GM18517 (cell line): ENCODE measurements around the gene BRAP.
"Not testable (repeated sequence)": the region's sequence is repeated elsewhere in the genome, so short reads cannot be mapped to it uniquely, and the experiment has no call there.

ENCODE experiments used
- ATAC-seq: cut with Tn5 transposase; IDR thresholded peaks from one replicate; pipeline ENCODE4 v1.9.1; 2021; ENCODE audit warnings: mild to moderate bottlenecking, moderate library complexity; ENCODE audit not compliant: unreplicated experiment

The BRAP gene

GRCh38 chr12:111685811-111686573 is at the start of gene BRAP, which contains the start of gene ACAD10:
BRAP (minus strand) TSS chr12:111685956; CDS start chr12:111685792, 164 bp downstream.
ACAD10 (plus strand) TSS chr12:111686053; CDS start chr12:111692710, 6,657 bp downstream.
- peak; percentile 80 for ATAC-seq

- no peak for ATAC-seq
Observed at GRCh38 chr12:111733340-111733915, 47.7 kb upstream of the BRAP start.

GRCh38 chr12:111732786-111733185 is 47.0 kb upstream of the BRAP start:
- ATAC-seq: no peak

- no peak for ATAC-seq
Observed at GRCh38 chr12:111730420-111730819, 44.7 kb upstream of the BRAP start.

DNA sequence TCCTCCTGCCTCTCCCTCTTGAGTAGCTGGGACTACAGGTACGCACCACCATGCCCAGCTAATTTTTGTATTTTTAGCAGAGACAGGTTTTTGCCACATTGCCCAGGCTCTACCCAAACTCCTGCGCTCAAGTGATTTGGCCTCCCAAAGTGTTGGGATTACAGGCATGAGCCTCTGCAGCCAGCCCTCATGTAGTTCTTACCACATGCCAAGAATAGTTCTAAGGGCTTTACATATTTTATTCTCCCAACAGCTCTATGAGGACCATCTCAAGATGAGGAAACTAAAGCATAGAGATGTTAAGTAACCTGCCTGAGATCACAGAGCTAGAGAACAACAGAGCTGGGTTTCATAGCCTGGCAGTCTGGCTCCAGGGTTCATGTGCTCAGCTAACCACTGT is 43.0 kb upstream of the BRAP start:
- no peak for ATAC-seq

DNA sequence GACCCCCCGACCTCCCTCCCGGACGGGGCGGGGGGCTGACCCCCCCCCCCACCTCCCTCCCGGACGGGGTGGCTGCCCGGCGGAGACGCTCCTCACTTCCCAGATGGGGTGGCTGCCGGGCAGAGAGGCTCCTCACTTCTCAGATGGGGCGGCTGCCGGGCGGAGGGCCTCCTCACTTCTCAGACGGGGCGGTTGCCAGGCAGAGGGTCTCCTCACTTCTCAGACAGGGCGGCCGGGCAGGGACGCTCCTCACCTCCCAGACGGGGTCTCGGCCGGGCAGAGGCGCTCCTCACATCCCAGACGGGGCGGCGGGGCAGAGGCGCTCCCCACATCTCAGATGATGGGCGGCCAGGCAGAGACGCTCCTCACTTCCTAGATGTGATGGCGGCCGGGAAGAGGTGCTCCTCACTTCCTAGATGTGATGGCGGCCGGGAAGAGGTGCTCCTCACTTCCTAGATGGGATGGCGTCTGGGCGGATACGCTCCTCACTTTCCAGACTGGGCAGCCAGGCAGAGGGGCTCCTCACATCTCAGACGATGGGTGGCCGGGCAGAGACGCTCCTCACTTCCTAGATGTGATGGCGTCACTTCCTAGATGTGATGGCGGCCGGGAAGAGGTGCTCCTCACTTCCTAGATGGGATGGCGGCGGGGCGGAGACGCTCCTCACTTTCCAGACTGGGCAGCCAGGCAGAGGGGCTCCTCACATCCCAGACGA is 38.0 kb upstream of the BRAP start:
- ATAC-seq: not testable (repeated sequence)

GRCh38 chr12:111720457-111720856 is 34.7 kb upstream of the BRAP start:
- ATAC-seq: no peak

DNA sequence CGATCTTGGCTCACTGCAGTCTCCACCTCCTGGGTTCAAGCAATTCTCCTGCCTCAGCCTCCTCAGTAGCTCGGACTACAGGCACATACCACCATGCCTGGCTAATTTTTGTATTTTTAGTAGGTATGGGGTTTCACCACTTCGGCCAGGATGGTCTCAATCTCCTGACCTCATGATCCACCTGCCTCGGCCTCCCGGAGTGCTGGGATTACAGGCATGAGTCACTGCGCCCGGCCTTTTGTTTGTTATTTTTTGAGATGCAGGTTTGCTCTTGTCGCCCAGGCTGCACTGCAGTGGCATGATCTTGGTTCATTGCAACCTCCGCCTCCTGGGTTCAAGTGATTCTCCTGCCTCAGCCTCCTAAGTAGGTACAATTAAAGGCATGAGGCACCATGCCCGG is 33.6 kb upstream of the BRAP start:
- ATAC-seq: not testable (repeated sequence)

DNA sequence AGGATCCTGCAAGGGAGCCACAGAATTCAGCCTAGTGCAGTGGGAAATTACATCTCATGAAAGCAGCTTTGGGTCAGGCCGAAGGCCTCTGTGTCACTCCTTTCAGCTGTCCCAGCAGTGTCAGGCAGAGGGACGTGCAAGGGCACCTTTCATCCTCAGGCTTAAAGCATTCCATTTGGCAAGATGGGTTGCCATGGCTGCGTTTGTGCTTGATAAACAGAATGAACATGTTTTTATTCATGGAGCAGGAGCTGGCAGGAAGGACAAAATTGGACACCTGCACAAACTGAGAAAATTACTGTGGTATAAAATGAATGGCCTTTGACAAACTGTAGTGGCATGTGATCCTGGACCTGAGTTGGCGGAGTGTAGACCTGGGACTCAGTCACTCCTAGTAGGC is 29.5 kb upstream of the BRAP start:
- ATAC-seq: no peak

DNA sequence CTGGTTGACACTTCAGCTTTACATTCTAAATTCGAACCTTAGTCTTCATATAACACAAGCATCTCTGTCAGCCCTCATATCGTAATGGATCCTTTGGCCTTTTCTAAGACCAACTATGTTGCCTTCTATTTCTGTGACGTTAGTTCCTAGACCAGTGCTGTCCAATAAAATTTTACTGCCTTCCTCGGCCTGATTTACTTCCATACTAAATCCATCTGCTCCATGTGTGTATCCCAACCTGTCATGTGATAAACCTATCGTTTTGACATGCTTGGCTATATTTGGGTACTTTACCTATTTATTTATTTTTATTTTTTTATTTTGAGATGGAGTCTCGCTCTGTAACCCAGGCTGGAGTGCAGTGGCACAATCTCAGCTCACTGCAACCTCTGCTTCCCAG is 20.4 kb upstream of the BRAP start:
- no peak for ATAC-seq

DNA sequence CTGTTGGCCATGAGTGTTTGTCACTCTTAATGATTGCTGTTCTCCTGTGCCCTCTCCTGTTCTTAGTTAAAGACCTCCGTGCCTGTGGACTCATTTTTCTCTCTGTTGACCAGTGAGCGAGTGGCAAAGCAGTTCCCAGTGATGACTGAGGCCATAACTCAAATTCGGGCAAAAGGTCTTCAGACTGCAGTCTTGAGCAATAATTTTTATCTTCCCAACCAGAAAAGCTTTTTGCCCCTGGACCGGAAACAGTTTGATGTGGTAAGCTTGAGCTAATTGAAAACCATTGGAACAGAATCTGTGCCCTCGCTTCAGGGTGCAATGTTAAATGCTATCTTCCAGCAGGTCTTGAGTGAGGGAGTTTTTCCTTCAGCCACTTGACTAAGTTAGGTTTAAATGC is 19.9 kb upstream of the BRAP start:
- ATAC-seq: no peak

GRCh38 chr12:111699962-111700361 is 14.2 kb upstream of the BRAP start:
- no peak for ATAC-seq

- ATAC-seq: no peak
Observed at GRCh38 chr12:111693818-111694217, 8.1 kb upstream of the BRAP start.

DNA sequence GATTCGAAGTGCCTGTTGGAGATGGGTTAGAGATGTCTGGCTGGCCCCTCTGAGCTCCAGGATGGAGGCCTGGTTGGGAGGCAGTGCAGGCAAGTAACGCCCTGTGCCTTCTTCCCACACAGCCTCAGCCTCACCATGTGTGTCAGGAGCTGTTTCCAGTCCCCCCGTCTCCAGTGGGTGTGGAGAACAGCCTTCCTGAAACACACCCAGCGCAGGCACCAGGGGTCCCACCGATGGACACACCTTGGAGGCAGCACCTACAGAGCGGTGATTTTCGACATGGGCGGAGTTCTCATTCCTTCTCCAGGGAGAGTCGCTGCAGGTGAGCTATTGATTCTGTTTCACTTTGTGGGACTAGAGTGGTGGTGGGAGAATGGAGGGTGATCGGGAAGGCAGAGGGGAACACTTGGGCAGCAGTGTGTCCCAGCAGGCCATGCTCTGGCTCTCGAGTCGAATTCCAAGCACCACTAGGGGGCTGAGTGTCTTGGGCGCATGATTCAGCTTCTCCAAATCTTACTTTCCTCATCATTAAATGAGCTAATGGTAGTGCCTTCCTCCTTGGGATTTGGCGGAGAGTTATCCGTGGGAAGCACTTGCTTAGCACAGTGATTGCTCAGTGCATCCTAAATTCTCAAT is 6.9 kb upstream of the BRAP start:
- no peak for ATAC-seq

DNA sequence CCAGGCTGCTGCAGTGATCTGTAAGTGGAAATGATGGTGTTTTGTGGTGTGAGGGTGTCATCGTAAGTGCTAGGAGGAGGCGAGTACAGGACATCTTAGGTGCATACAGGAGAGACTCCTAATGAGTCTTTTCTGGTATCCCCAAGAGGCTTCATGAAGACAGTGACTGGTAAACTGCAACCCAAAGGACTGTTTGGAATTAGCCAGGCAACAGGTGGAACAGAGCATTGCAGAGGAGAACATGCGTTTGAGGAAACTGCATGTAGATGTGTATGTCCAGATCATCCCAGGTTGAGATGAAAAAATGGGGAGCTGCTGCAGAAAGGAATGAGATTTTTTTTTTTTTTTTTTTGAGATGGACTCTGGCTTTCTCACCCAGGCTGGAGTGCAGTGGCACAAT is 5.5 kb upstream of the BRAP start:
- no peak for ATAC-seq

- no peak for ATAC-seq
Observed at GRCh38 chr12:111687952-111688351, 2.2 kb upstream of the BRAP start.

- no peak for ATAC-seq
Observed at GRCh38 chr12:111687255-111687654, 1.5 kb upstream of the BRAP start.

GRCh38 chr12:111686574-111687105 is 884 bp upstream of the BRAP start:
- no peak for ATAC-seq

- ATAC-seq: peak; percentile 1
Observed at GRCh38 chr12:111685322-111685810, 390 bp downstream of the BRAP start.

DNA sequence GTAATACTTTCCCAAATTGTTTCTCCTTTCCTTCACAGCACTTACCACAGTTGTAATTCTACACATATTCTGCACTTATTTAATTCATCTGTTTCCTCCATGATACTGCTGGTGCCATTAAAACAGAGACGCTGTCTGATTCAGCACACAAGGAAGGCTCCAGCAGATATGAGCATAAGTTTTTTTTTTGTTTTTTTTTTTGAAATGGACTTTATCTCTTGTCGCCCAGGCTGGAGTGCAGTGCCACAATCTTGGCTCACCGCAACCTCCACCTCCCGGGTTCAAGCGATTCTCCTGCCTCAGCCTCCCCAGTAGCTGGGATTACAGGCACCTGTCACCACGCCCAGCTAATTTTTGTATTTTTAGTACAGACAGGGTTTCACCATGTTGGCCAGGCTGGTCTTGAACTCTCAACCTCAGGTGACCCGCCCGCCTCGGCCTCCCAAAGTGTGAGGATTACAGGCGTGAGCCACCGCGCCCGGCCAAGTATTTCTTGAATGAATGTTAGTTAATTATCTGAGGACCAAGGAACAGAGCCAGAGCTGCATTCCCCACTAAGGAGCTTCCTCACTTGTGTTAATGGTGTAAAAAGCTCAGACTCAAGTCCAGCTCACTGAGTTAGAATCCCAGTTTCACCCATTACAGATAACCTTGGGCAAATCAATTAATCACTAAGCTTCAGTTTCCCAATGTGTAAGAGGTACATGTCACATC is 1.1 kb downstream of the BRAP start:
- not testable (repeated sequence) for ATAC-seq
